Gastrocnemius medialis (tissue), 4 donors: ENCODE measurements around the gene FNDC3B.

Experiments used
- CTCF ChIP-seq, 5 experiments: fragments of 450-650 bp in 3 of 5; fragments of 200-600 bp in 2 of 5; sonication (generic) in 2 of 5; IDR thresholded peaks in 4 of 5; conservative IDR thresholded peaks in 1 of 5; 1 replicate in 4 of 5; 2 replicates in 1 of 5; pipeline ENCODE4 v1.5.1; 2016 to 2019; ENCODE audit warnings: antibody characterized with exemption in 5 of 5, mild to moderate bottlenecking in 3 of 5, moderate library complexity in 3 of 5
- POLR2A ChIP-seq, 2 donors: fragments of 450-650 bp; IDR thresholded peaks; one replicate each; pipeline ENCODE4 v1.6.1; 2017; ENCODE audit warnings: antibody characterized with exemption in 2 of 2, mild to moderate bottlenecking in 2 of 2, moderate library complexity in 2 of 2

- TF ChIP-seq CTCF (IDR thresholded peaks at IDR 0.05 in 4 of 5, conservative IDR thresholded peaks at IDR 0.05 in 1 of 5), result no peak
- TF ChIP-seq POLR2A (IDR thresholded peaks at IDR 0.05), result no peak
Observed at GRCh38 chr3:172197344-172197743, 158.0 kb downstream of the FNDC3B start.
